Stimulated activated memory B cell treated with anti-CD40 and anti-IgM and Interleukin-4, amounts not matched to agents 10 μg/mL and 1 μg/mL and 100 μg/mL, for 72 hours (primary cell): ENCODE results near the gene ARL4D.
A peak's percentile ranks its signal among the peaks of the same experiment; 100 is the strongest.

Experiments used
- ATAC-seq: fragments of 150-1000 bp; cut with Tn5 transposase; 2 replicates; pipeline ENCODE4 v1.10.0; 2021
- H3K27ac Mint-ChIP-seq: one replicate; pipeline ENCODE4 v1.8.0; 2022; ENCODE audit warnings: mild to moderate bottlenecking, mixed read lengths
- H3K27me3 Mint-ChIP-seq: one replicate; pipeline ENCODE4 v1.8.0; 2022; ENCODE audit warnings: mixed read lengths
- H3K36me3 Mint-ChIP-seq: one replicate; pipeline ENCODE4 v1.8.0; 2022; ENCODE audit warnings: mixed read lengths
- H3K4me1 Mint-ChIP-seq: one replicate; pipeline ENCODE4 v1.8.0; 2022; ENCODE audit warnings: mixed read lengths
- H3K4me3 Mint-ChIP-seq: one replicate; pipeline ENCODE4 v1.8.0; 2022; ENCODE audit warnings: mild to moderate bottlenecking, moderate library complexity, mixed read lengths
- H3K9me3 Mint-ChIP-seq: one replicate; pipeline ENCODE4 v1.8.0; 2022; ENCODE audit warnings: mixed read lengths

Gene ARL4D

GRCh38 chr17:43400943-43401717, 2.3 kb downstream of the ARL4D start:
- Mint-ChIP-seq H3K4me3 (no peak overlapping the region), H3K27me3 (no peaks in the 10 kb centered on the region), H3K36me3 (no peaks in the 10 kb centered on the region), H3K27ac (peak overlapping the region; percentile 58), H3K9me3 (no peaks in the 10 kb centered on the region), H3K4me1 (peaks cover 56% of the 10 kb centered on the region)
- no peak for ATAC-seq

GRCh38 chr17:43402078-43402477, 3.3 kb downstream of the ARL4D start:
- no peak for ATAC-seq
- H3K27ac Mint-ChIP-seq, result peak overlapping the region; percentile 25
- H3K4me1 Mint-ChIP-seq, result peaks cover 50% of the 10 kb centered on the region
- H3K4me3 Mint-ChIP-seq, result no peak overlapping the region
- H3K27me3 Mint-ChIP-seq, result no peaks in the 10 kb centered on the region
- H3K9me3 Mint-ChIP-seq, result no peaks in the 10 kb centered on the region
- no peaks in the 10 kb centered on the region for H3K36me3 Mint-ChIP-seq

- Mint-ChIP-seq H3K27me3 (peaks cover 2% of the 10 kb centered on the region), H3K9me3 (no peaks in the 10 kb centered on the region), H3K27ac (peak overlapping the region; percentile 25), H3K4me3 (no peak overlapping the region), H3K4me1 (peaks cover 45% of the 10 kb centered on the region), H3K36me3 (no peaks in the 10 kb centered on the region)
- no peak for ATAC-seq
These were observed 3.8 kb downstream of the ARL4D start for GRCh38 chr17:43402567-43402966.

- Mint-ChIP-seq H3K4me1 (peaks cover 36% of the 10 kb centered on the region), H3K27ac (no peak overlapping the region), H3K36me3 (no peaks in the 10 kb centered on the region), H3K9me3 (no peaks in the 10 kb centered on the region), H3K27me3 (peaks cover 13% of the 10 kb centered on the region), H3K4me3 (no peak overlapping the region)
- no peak for ATAC-seq
These were observed 5.1 kb downstream of the ARL4D start for GRCh38 chr17:43403846-43404245.

- no peak for ATAC-seq
- H3K9me3 Mint-ChIP-seq, result no peaks in the 10 kb centered on the region
- H3K27ac Mint-ChIP-seq, result no peak overlapping the region
- peaks cover 22% of the 10 kb centered on the region for H3K27me3 Mint-ChIP-seq
- H3K4me1 Mint-ChIP-seq, result peaks cover 20% of the 10 kb centered on the region
- H3K4me3 Mint-ChIP-seq, result no peak overlapping the region
- no peaks in the 10 kb centered on the region for H3K36me3 Mint-ChIP-seq
These were observed 7.1 kb downstream of the ARL4D start for GRCh38 chr17:43405861-43406260.

GRCh38 chr17:43406676-43407645, 8.2 kb downstream of the ARL4D start:
- Mint-ChIP-seq H3K27ac (no peak overlapping the region), H3K4me3 (no peak overlapping the region), H3K4me1 (peaks cover 14% of the 10 kb centered on the region), H3K27me3 (peaks cover 28% of the 10 kb centered on the region), H3K36me3 (no peaks in the 10 kb centered on the region), H3K9me3 (no peaks in the 10 kb centered on the region)
- no peak for ATAC-seq

- Mint-ChIP-seq H3K4me1 (peaks cover 7% of the 10 kb centered on the region), H3K9me3 (no peaks in the 10 kb centered on the region), H3K27me3 (peaks cover 28% of the 10 kb centered on the region), H3K27ac (no peak overlapping the region), H3K36me3 (no peaks in the 10 kb centered on the region), H3K4me3 (no peak overlapping the region)
- no peak for ATAC-seq
These were observed 10.3 kb downstream of the ARL4D start for GRCh38 chr17:43409131-43409530.

- no peaks in the 10 kb centered on the region for H3K9me3 Mint-ChIP-seq
- H3K4me1 Mint-ChIP-seq, result peaks cover 7% of the 10 kb centered on the region
- no peak overlapping the region for H3K27ac Mint-ChIP-seq
- no peak for ATAC-seq
- no peaks in the 10 kb centered on the region for H3K36me3 Mint-ChIP-seq
- H3K27me3 Mint-ChIP-seq, result peaks cover 42% of the 10 kb centered on the region
- no peak overlapping the region for H3K4me3 Mint-ChIP-seq
These were observed 12.0 kb downstream of the ARL4D start for GRCh38 chr17:43410557-43411368.

- H3K27me3 Mint-ChIP-seq, result peaks cover 45% of the 10 kb centered on the region
- no peak overlapping the region for H3K4me3 Mint-ChIP-seq
- H3K4me1 Mint-ChIP-seq, result peaks cover 7% of the 10 kb centered on the region
- ATAC-seq, result no peak
- no peaks in the 10 kb centered on the region for H3K36me3 Mint-ChIP-seq
- no peaks in the 10 kb centered on the region for H3K9me3 Mint-ChIP-seq
- H3K27ac Mint-ChIP-seq, result no peak overlapping the region
These were observed 12.5 kb downstream of the ARL4D start for GRCh38 chr17:43411369-43411677.

GRCh38 chr17:43411749-43412148, 13.0 kb downstream of the ARL4D start:
- Mint-ChIP-seq H3K4me3 (no peak overlapping the region), H3K4me1 (peaks cover 7% of the 10 kb centered on the region), H3K36me3 (no peaks in the 10 kb centered on the region), H3K9me3 (no peaks in the 10 kb centered on the region), H3K27me3 (peaks cover 49% of the 10 kb centered on the region), H3K27ac (no peak overlapping the region)
- no peak for ATAC-seq

- Mint-ChIP-seq H3K27me3 (peaks cover 53% of the 10 kb centered on the region), H3K27ac (no peak overlapping the region), H3K36me3 (no peaks in the 10 kb centered on the region), H3K4me3 (no peak overlapping the region), H3K9me3 (no peaks in the 10 kb centered on the region), H3K4me1 (peaks cover 7% of the 10 kb centered on the region)
- no peak for ATAC-seq
These were observed 13.4 kb downstream of the ARL4D start for GRCh38 chr17:43412166-43412565.

- no peak overlapping the region for H3K4me3 Mint-ChIP-seq
- no peaks in the 10 kb centered on the region for H3K36me3 Mint-ChIP-seq
- H3K27ac Mint-ChIP-seq, result no peak overlapping the region
- H3K27me3 Mint-ChIP-seq, result peaks cover 33% of the 10 kb centered on the region
- ATAC-seq, result no peak
- H3K9me3 Mint-ChIP-seq, result no peaks in the 10 kb centered on the region
- no peaks in the 10 kb centered on the region for H3K4me1 Mint-ChIP-seq
These were observed 18.5 kb downstream of the ARL4D start for GRCh38 chr17:43416998-43417890.

GRCh38 chr17:43418441-43419374, 19.9 kb downstream of the ARL4D start:
- Mint-ChIP-seq H3K27ac (no peak overlapping the region), H3K36me3 (no peaks in the 10 kb centered on the region), H3K27me3 (peaks cover 33% of the 10 kb centered on the region), H3K9me3 (no peaks in the 10 kb centered on the region), H3K4me3 (no peak overlapping the region), H3K4me1 (no peaks in the 10 kb centered on the region)
- no peak for ATAC-seq
